ENCODE results near the gene CRADD.

CRADD gene

GRCh38 chr12:93914281-93914680, 237.1 kb downstream of the CRADD start:
- no peak for TF ChIP-seq CTCF (IDR thresholded peaks at IDR 0.05)

- TF ChIP-seq CTCF (IDR thresholded peaks at IDR 0.05), result no peak
Observed at GRCh38 chr12:93915411-93915810, 238.2 kb downstream of the CRADD start.

GRCh38 chr12:93916402-93916801, 239.2 kb downstream of the CRADD start:
- TF ChIP-seq CTCF (IDR thresholded peaks at IDR 0.05), result no peak

GRCh38 chr12:93918262-93918661, 241.1 kb downstream of the CRADD start:
- no peak for TF ChIP-seq CTCF (IDR thresholded peaks at IDR 0.05)

- no peak for TF ChIP-seq CTCF (IDR thresholded peaks at IDR 0.05)
Observed at GRCh38 chr12:93918900-93919299, 241.7 kb downstream of the CRADD start.

GRCh38 chr12:93921521-93921920, 244.3 kb downstream of the CRADD start:
- TF ChIP-seq CTCF (IDR thresholded peaks at IDR 0.05), result no peak

GRCh38 chr12:93922583-93923006, 245.4 kb downstream of the CRADD start:
- TF ChIP-seq CTCF (IDR thresholded peaks at IDR 0.05), result no peak

- no peak for TF ChIP-seq CTCF (IDR thresholded peaks at IDR 0.05)
Observed at GRCh38 chr12:93924367-93924766, 247.2 kb downstream of the CRADD start.
